Measurements from ENCODE around the gene C2orf78. TPM values are rescaled to one million over a fixed set of nuclear protein-coding genes. Genes with fewer than 3 reads are reported as not detected.

The C2orf78 gene
- total and polyA plus RNA-seq, 9 of the 15 experiments (the other 6 are each of a cell fraction or from before 2014, with no cell fraction given) = 0.04 to 0.28 (median 0.20) TPM

DNA sequence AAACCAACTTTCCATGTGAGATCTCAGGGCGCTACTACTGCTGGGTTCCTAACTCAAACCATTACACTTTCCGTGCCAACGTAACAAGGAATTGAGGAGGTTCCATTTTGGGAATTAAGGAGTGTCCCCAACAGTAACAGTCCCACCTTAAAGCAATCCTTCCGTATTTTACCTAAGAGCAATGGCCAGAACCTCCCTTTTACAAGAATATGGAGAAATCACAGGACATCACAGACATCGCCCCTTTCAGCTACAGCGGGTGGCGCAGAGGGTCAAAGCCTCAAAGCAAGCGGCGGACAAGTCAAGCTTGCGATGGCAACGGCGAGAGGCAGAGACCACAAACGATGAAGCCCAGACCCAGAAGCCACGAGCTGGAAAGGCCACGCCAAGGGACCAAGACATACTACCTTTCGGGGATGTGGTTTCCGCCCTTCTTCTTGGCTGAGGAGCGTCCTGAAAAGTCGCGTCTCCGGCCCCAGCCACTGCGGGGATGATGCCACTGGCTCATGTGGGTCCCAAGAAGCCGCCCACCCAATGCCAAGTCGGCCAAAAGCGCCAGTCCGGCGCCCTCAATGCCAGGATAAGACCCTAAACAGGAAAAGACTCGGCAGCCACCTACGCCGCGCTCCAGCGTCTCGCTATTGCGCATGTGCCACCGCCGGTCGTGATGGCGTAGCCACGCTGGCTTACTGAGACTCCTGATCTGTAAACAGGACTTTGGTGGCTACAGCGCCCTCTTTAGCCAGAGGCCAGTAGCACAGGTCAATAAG lies 4.3 kb upstream of the C2orf78 start, which contains the start of gene DUSP11 (continued):
- TF ChIP-seq, protein P1, sequence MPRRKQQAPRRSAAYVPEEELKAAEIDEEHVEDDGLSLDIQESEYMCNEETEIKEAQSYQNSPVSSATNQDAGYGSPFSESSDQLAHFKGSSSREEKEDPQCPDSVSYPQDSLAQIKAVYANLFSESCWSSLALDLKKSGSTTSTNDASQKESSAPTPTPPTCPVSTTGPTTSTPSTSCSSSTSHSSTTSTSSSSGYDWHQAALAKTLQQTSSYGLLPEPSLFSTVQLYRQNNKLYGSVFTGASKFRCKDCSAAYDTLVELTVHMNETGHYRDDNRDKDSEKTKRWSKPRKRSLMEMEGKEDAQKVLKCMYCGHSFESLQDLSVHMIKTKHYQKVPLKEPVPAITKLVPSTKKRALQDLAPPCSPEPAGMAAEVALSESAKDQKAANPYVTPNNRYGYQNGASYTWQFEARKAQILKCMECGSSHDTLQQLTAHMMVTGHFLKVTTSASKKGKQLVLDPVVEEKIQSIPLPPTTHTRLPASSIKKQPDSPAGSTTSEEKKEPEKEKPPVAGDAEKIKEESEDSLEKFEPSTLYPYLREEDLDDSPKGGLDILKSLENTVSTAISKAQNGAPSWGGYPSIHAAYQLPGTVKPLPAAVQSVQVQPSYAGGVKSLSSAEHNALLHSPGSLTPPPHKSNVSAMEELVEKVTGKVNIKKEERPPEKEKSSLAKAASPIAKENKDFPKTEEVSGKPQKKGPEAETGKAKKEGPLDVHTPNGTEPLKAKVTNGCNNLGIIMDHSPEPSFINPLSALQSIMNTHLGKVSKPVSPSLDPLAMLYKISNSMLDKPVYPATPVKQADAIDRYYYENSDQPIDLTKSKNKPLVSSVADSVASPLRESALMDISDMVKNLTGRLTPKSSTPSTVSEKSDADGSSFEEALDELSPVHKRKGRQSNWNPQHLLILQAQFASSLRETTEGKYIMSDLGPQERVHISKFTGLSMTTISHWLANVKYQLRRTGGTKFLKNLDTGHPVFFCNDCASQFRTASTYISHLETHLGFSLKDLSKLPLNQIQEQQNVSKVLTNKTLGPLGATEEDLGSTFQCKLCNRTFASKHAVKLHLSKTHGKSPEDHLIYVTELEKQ (CRISPR knock-in tag; IDR thresholded peaks at IDR 0.05) = no peak
- TF ChIP-seq, protein P2, sequence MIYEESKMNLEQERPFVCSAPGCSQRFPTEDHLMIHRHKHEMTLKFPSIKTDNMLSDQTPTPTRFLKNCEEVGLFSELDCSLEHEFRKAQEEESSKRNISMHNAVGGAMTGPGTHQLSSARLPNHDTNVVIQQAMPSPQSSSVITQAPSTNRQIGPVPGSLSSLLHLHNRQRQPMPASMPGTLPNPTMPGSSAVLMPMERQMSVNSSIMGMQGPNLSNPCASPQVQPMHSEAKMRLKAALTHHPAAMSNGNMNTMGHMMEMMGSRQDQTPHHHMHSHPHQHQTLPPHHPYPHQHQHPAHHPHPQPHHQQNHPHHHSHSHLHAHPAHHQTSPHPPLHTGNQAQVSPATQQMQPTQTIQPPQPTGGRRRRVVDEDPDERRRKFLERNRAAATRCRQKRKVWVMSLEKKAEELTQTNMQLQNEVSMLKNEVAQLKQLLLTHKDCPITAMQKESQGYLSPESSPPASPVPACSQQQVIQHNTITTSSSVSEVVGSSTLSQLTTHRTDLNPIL (CRISPR knock-in tag; IDR thresholded peaks at IDR 0.05) = no peak
- TF ChIP-seq, protein P3, sequence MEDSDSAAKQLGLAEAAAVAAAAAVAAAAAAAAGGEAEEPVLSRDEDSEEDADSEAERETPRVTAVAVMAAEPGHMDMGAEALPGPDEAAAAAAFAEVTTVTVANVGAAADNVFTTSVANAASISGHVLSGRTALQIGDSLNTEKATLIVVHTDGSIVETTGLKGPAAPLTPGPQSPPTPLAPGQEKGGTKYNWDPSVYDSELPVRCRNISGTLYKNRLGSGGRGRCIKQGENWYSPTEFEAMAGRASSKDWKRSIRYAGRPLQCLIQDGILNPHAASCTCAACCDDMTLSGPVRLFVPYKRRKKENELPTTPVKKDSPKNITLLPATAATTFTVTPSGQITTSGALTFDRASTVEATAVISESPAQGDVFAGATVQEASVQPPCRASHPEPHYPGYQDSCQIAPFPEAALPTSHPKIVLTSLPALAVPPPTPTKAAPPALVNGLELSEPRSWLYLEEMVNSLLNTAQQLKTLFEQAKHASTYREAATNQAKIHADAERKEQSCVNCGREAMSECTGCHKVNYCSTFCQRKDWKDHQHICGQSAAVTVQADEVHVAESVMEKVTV (CRISPR knock-in tag; IDR thresholded peaks at IDR 0.05) = no peak
- no peak for TF ChIP-seq SIX5 (IDR thresholded peaks at IDR 0.05; ENCODE audit: borderline replicate concordance in 1 of 2, insufficient read depth in 1 of 2, low read depth in 1 of 2, low read length in 2 of 2)
- TF ChIP-seq ZNF316 (IDR thresholded peaks at IDR 0.05) = no peak
- TF ChIP-seq POLR2B (IDR thresholded peaks at IDR 0.05; ENCODE audit: low read depth, partially characterized antibody) = peak; percentile 92
- no peak for TF ChIP-seq CBX1 (IDR thresholded peaks at IDR 0.05; ENCODE audit: low read depth)
- TF ChIP-seq TCF3 (CRISPR knock-in tag; IDR thresholded peaks at IDR 0.05) = no peak
- no peak for TF ChIP-seq SMAD2 (IDR thresholded peaks at IDR 0.05; ENCODE audit: low read depth, low read length)
- TF ChIP-seq, protein P4, sequence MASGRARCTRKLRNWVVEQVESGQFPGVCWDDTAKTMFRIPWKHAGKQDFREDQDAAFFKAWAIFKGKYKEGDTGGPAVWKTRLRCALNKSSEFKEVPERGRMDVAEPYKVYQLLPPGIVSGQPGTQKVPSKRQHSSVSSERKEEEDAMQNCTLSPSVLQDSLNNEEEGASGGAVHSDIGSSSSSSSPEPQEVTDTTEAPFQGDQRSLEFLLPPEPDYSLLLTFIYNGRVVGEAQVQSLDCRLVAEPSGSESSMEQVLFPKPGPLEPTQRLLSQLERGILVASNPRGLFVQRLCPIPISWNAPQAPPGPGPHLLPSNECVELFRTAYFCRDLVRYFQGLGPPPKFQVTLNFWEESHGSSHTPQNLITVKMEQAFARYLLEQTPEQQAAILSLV (tag; IDR thresholded peaks at IDR 0.05) = no peak
- TF ChIP-seq ZNF57 (CRISPR knock-in tag; IDR thresholded peaks at IDR 0.05) = no peak
- TF ChIP-seq PHF8 (IDR thresholded peaks at IDR 0.05; ENCODE audit: borderline replicate concordance, low read length) = peak; percentile 97; the same call in 1 of the 2 replicates
- TF ChIP-seq SMARCC2 (IDR thresholded peaks at IDR 0.05; ENCODE audit: low read depth) = no peak
- TF ChIP-seq, protein P5, sequence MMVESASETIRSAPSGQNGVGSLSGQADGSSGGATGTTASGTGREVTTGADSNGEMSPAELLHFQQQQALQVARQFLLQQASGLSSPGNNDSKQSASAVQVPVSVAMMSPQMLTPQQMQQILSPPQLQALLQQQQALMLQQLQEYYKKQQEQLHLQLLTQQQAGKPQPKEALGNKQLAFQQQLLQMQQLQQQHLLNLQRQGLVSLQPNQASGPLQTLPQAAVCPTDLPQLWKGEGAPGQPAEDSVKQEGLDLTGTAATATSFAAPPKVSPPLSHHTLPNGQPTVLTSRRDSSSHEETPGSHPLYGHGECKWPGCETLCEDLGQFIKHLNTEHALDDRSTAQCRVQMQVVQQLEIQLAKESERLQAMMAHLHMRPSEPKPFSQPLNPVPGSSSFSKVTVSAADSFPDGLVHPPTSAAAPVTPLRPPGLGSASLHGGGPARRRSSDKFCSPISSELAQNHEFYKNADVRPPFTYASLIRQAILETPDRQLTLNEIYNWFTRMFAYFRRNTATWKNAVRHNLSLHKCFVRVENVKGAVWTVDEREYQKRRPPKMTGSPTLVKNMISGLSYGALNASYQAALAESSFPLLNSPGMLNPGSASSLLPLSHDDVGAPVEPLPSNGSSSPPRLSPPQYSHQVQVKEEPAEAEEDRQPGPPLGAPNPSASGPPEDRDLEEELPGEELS (CRISPR knock-in tag; IDR thresholded peaks at IDR 0.05; ENCODE audit: borderline replicate concordance) = 0 out of 2 replicates have a peak, but pooled peaks have one; percentile 23
- TF ChIP-seq, protein P6, sequence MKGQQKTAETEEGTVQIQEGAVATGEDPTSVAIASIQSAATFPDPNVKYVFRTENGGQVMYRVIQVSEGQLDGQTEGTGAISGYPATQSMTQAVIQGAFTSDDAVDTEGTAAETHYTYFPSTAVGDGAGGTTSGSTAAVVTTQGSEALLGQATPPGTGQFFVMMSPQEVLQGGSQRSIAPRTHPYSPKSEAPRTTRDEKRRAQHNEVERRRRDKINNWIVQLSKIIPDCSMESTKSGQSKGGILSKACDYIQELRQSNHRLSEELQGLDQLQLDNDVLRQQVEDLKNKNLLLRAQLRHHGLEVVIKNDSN (CRISPR knock-in tag; IDR thresholded peaks at IDR 0.05) = no peak
